Stimulated activated naive CD4-positive, alpha-beta T cell treated with Interleukin-2 at 50 U/mL for 16 hours (primary cell): ENCODE results near the gene FFAR2.

Source experiments
- DNase-seq: peaks from one replicate; lab custom pipeline; 2025; lab: John Stamatoyannopoulos, UW

Gene FFAR2

DNA sequence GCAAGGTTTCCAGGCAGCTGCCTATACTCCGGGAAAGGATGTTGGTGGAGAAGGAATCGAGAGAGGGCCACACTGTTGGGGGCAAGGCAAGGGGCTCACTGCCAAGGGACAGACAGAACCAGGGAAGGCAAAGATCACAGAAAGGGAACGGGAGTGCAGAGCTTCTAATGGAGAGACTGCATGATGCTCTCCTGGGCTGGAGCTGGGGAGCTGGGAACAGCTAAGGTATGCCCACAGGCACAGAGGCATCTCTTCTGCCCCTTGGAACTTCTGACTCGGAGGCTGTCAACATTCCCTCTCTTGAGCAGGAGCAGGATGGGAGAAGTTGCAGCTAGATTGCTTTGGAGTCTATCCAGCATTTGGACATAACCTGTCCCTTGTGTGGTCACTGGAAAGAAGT lies 22.4 kb upstream of the FFAR2 start:
- no peak for DNase-seq

DNA sequence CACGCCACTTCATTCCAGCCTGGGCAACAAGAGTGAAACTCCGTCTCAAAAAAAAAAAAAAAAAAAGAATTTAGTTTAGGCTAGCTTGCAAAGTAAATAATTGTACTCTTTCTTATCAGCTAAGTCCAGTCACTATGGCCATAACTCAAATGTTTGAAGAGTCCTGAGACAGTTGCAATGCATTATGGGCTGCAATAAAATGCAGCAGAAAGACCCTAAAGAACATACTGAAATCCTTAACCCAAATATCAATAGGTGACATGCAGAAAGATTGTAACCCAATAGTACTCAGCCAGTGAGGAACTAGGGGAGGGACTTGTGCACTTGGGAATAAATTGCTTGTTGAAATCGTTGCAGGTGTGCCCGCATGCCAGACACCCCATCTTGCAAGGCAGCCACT lies 20.9 kb upstream of the FFAR2 start:
- no peak for DNase-seq

DNA sequence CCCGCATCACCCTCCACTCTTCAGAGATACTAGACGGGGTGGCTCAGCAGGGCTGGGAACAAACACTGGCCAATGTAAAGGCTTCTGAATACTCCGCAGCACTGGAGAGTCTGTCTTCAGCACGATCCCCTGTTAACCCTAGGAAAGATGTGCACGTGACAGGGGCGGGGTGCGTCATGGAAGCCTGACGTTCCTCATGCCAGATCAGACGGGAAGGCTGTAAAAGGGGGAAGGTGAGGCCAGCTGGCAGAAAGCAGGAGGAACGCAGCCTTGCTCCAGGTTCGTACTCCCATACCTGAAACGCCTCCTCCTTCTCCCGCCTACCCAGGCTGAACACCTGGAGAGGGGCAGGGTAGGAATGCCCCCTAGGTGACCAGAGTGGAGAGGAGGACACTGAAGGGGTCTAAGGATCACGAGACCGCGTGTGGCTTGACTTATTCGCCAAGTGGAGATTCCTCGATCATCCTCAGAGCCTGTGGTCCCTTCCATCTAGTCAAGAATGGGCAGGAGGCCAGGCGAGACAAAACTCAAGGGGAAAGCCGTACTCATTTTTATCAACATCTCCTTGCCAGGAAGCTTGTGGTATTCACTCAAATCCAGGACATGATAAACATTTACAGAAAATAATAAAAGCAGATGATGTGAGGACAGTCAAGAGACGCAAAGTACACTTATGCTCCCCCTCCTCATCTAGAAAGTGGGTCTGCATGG lies 18.2 kb upstream of the FFAR2 start:
- DNase-seq, result no peak

- no peak for DNase-seq
Observed at GRCh38 chr19:35430409-35431144, 17.5 kb upstream of the FFAR2 start.

DNA sequence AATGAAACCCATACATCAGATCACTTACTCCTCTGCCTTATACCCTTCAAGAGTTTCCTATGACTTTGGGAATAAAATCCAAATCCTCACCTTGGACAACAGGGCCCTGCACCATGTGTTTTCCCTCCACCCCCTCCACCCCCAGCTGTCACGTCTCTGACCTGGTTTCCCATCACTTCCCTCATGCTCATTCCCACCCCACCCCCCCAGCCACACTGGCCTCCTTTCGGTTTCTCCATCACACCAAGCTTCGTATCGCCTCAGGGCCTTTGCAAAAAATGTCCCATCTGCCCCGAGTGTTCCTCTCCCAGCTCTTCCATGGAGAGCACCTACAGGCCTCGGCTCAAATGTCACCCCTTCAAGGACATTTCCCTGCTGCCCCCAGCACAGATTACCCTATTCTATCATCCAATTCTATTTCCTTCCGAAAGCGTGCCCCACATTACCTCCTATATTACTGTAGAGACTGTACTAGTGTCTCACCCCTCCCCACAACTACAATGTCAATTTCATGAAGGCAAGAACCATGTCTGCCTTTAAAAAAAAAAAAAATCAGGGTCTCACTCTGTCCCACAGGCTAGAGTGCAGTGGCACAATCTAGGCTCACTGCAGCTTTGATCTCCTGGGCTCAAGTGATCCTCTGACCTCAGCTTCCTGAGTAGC lies 16.8 kb upstream of the FFAR2 start:
- DNase-seq, result no peak

DNA sequence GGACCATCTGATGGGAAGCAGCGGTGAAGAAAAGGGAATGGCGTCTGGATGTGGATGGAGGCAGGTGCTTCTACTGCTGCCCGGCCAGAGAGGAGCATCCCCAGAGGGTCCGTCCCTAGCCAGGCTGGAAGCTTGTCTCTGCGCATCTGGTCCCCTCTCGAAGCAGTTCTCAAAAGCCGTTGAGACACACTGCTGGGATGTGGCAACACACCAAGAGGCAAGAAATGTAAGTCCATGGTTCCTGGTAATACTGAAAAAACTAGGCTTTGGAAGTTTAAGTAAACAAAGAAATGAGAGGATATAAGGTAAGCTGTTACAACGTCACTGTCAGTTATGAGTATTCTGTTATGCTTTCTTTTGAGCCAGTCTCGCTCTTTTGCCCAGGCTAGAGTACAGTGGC lies 15.1 kb upstream of the FFAR2 start:
- DNase-seq, result no peak

DNA sequence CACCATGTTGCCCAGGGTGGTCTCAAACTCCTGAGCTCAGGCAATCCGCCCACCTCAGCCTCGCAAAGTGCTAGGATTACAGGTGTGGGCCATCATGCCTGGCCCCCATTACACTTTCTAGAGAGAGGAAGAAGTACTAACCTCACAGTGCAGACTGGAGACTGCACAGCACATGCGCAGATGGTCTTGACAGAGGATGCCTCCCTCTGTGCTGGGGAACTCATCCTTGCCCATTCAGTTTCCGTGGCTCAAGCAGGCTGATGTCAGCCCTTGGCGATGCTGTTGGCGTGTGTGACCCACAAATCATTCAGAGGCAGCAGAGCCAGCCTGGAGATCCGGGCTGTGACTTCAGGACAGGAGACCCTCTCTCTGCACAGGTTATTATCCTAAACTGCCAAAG lies 14.6 kb upstream of the FFAR2 start:
- DNase-seq, result no peak

- DNase-seq, result no peak
Observed at GRCh38 chr19:35435896-35436295, 12.2 kb upstream of the FFAR2 start.

- no peak for DNase-seq
Observed at GRCh38 chr19:35436477-35437405, 11.3 kb upstream of the FFAR2 start.

DNA sequence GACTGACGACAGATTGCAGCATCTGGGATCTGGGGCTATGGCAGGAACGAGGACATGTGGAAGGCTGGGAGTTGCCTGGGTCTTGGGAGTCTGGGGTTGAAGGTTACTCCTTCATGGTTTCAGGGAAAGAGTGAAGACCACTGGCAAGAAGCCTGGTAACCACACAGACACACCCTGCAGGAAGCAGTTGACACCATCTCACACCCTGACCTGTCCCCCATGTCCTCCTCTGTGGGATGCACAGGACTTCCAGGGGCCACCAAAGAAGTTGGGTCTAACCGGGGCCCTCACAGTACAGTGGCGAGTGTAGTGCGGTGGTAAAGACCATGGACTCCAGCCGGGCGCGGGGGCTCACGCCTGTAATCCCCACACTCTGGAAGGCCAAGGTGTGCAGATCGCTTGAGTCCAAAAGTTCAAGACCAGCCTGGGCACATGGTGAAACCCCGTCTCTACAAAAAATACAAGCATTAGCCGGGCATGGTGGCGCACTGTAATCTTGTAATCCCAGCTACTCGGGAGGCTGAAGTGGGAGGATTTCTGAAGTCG lies 10.6 kb upstream of the FFAR2 start:
- no peak for DNase-seq

- no peak for DNase-seq
Observed at GRCh38 chr19:35438096-35438495, 10.0 kb upstream of the FFAR2 start.

GRCh38 chr19:35438527-35438926 lies 9.5 kb upstream of the FFAR2 start:
- no peak for DNase-seq

GRCh38 chr19:35439921-35440320 lies 8.1 kb upstream of the FFAR2 start:
- DNase-seq, result no peak

GRCh38 chr19:35442091-35442490 lies 6.0 kb upstream of the FFAR2 start:
- no peak for DNase-seq

- DNase-seq, result no peak
Observed at GRCh38 chr19:35444735-35445134, 3.3 kb upstream of the FFAR2 start.

GRCh38 chr19:35445826-35446593 lies 2.0 kb upstream of the FFAR2 start:
- DNase-seq, result peak; percentile 7

- no peak for DNase-seq
Observed at GRCh38 chr19:35449359-35450043, 1.4 kb downstream of the FFAR2 start.

GRCh38 chr19:35451338-35452096 lies 3.5 kb downstream of the FFAR2 start:
- DNase-seq, result peak; percentile 19

DNA sequence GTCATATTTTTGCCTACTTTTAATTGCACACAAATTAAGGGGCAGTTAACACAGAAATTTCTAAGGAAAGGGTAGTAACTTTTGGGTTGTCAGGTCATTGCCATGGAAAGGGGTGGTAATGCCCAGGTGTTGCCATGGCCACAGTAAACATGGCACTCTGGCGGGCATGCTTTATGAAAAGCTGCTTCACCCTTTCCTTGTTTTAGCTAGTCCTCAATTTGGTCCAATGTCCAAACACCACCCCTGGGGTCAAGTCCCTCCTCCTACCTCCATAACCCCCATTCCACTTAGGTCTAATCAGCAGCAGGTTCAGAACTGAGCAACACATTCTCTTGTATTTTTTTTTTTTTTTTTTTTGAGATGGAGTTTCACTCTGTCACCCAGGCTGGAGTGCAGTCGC lies 6.6 kb downstream of the FFAR2 start:
- no peak for DNase-seq
